CD4-positive, alpha-beta T cell treated with Interleukin-17A for 1 hour (primary cell): ENCODE measurements around the gene SLC40A1.
A peak's percentile ranks its signal among the peaks of the same experiment; 100 is the strongest.
"Not testable (repeated sequence)": the region's sequence is repeated elsewhere in the genome, so short reads cannot be mapped to it uniquely, and the experiment has no call there.

Experiments
- DNase-seq: peaks from one replicate; pipeline ENCODE4 v3.0.0-alpha.2; 2020

The SLC40A1 gene

GRCh38 chr2:189580658-189581353 lies at the start of gene SLC40A1:
SLC40A1 (minus strand) TSS chr2:189580786; CDS start chr2:189580460, 326 bp downstream.
- DNase-seq: peak; percentile 66

- DNase-seq: no peak
Measured at GRCh38 chr2:189629531-189630453, 49.2 kb upstream of the SLC40A1 start.

GRCh38 chr2:189628817-189629530 lies 48.4 kb upstream of the SLC40A1 start:
- DNase-seq: no peak

GRCh38 chr2:189627789-189628188 lies 47.2 kb upstream of the SLC40A1 start:
- no peak for DNase-seq

- DNase-seq: no peak
Measured at GRCh38 chr2:189625636-189626035, 45.0 kb upstream of the SLC40A1 start.

GRCh38 chr2:189624648-189625355 lies 44.2 kb upstream of the SLC40A1 start:
- no peak for DNase-seq

- DNase-seq: no peak
Measured at GRCh38 chr2:189623049-189623448, 42.5 kb upstream of the SLC40A1 start.

- DNase-seq: no peak
Measured at GRCh38 chr2:189621781-189622180, 41.2 kb upstream of the SLC40A1 start.

- DNase-seq: no peak
Measured at GRCh38 chr2:189618197-189618596, 37.6 kb upstream of the SLC40A1 start.

- DNase-seq: no peak
Measured at GRCh38 chr2:189614585-189614984, 34.0 kb upstream of the SLC40A1 start.

- no peak for DNase-seq
Measured at GRCh38 chr2:189613650-189614420, 33.2 kb upstream of the SLC40A1 start.

GRCh38 chr2:189613077-189613636 lies 32.6 kb upstream of the SLC40A1 start:
- DNase-seq: no peak

GRCh38 chr2:189610700-189611099 lies 30.1 kb upstream of the SLC40A1 start:
- DNase-seq: no peak

GRCh38 chr2:189609853-189610252 lies 29.3 kb upstream of the SLC40A1 start:
- no peak for DNase-seq

GRCh38 chr2:189609423-189609816 lies 28.8 kb upstream of the SLC40A1 start:
- no peak for DNase-seq

- no peak for DNase-seq
Measured at GRCh38 chr2:189608795-189609422, 28.3 kb upstream of the SLC40A1 start.

- no peak for DNase-seq
Measured at GRCh38 chr2:189608170-189608569, 27.6 kb upstream of the SLC40A1 start.

- DNase-seq: no peak
Measured at GRCh38 chr2:189602233-189602632, 21.6 kb upstream of the SLC40A1 start.

GRCh38 chr2:189601652-189602051 lies 21.1 kb upstream of the SLC40A1 start:
- not testable (repeated sequence) for DNase-seq

- no peak for DNase-seq
Measured at GRCh38 chr2:189601043-189601442, 20.5 kb upstream of the SLC40A1 start.

- DNase-seq: no peak
Measured at GRCh38 chr2:189599245-189599644, 18.7 kb upstream of the SLC40A1 start.
